Fibroblast of mammary gland (primary cell): ENCODE measurements around the gene GPATCH4.

Experiments
- DNase-seq: peaks from one replicate; pipeline ENCODE4 v3.0.0-alpha.2; 2010; ENCODE audit warnings: low read depth
- H3K4me3 ChIP-seq: 2 replicates; pipeline ENCODE4 v1.5.1; 2011; ENCODE audit warnings: low read depth, mild to moderate bottlenecking, low read length, moderate library complexity; ENCODE audit not compliant: control insufficient read depth
- CTCF ChIP-seq: conservative IDR thresholded peaks from 2 replicates; pipeline ENCODE4 v1.5.1; 2011; ENCODE audit warnings: low read depth, low read length, inconsistent platforms; ENCODE audit not compliant: control insufficient read depth, insufficient read depth

Gene GPATCH4

DNA sequence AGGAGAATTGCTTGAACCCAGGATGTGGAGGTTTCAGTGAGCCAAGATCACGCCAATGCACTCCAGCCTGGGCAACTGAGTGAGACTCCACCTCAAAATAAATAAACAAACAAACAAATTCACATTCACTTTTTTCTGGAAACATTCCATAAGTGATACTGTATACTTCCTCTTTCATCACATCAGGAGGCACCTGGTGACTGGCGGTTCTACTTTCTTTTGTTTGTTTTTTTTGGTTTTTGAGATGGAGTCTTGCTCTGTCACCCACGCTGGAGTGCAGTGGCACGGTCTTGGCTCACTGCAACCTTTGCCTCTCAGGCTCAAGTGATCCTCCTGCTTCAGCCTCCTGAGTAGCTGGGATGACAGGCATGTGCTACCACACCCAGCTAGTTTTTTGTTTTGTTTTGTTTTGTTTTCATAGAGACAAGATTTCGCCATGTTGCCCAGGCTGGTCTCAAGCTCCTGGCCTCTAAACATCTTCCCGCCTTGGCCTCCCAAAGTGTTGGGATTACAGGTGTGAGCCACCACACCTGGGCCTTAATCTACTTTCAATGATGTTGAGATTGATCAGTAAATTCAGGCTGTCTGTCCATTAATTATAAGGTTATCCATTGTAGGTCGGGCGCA lies 28.7 kb upstream of the GPATCH4 start:
- no peak overlapping the region for H3K4me3 ChIP-seq
- no peak for DNase-seq
- TF ChIP-seq CTCF = no peak

DNA sequence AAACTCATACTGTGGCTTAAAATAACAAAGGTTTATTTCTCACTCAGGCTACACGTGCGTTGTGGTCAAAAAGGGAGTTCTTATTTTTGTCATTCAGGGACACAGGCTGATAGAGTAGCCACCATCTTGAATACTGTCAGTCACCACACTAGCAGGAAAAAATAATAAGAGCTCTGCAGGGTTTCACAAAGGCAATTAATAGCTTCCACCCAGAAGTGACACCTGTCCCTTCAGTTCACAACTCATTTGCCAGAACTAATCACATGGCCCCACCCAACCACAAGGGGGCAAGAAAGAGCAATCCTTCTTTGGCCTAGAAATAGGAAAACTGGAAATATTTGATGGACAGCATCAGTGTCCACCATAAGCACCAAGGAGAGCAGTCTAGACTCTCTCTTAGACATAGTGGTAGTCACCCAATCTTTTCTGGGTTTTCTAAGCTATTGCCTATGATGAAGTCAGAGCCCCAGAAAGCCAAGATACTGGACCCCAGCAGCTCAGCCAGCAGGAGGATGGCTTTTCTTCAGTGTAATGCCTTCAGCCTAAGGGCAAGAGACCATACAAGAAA lies 26.1 kb upstream of the GPATCH4 start:
- peak; percentile 83 for TF ChIP-seq CTCF
- H3K4me3 ChIP-seq = no peak overlapping the region
- DNase-seq = peak; percentile 51

GRCh38 chr1:156626079-156626438 lies 24.8 kb upstream of the GPATCH4 start:
- no peak overlapping the region for H3K4me3 ChIP-seq
- no peak for DNase-seq
- TF ChIP-seq CTCF = no peak

DNA sequence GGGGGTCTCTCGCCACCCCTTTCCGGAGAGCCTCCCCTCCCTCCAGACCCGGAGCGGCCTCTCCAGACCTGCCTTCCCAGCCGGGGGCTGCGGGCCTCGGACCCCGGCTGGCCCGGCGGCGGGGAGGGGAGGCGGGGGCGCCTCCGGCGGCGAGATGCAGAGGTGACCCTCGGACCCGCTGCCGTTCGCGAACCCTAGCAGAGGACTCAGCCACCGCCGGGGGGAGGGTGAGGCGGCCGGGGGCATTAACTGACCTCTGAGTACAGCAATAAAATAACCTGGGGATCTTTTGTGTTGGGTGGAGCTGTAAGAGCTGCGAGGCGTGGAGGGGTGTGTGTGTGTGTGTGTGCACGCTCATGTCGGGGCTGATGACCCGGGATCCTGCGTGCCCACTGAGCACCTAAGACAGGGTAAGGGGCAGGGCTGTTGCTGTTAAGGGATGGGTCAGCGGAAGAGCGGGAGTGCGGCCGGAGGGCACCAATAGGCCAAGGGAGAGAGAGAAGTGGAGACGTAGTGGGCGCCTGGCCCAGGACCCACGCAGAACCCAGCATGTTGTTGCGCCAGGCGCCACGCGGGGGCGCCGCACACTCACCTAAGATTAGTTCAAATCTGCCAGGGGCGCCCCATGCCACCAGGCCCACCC lies 24.3 kb upstream of the GPATCH4 start:
- TF ChIP-seq CTCF = peak; percentile 71
- peak; percentile 40 for DNase-seq
- H3K4me3 ChIP-seq = no peak overlapping the region

DNA sequence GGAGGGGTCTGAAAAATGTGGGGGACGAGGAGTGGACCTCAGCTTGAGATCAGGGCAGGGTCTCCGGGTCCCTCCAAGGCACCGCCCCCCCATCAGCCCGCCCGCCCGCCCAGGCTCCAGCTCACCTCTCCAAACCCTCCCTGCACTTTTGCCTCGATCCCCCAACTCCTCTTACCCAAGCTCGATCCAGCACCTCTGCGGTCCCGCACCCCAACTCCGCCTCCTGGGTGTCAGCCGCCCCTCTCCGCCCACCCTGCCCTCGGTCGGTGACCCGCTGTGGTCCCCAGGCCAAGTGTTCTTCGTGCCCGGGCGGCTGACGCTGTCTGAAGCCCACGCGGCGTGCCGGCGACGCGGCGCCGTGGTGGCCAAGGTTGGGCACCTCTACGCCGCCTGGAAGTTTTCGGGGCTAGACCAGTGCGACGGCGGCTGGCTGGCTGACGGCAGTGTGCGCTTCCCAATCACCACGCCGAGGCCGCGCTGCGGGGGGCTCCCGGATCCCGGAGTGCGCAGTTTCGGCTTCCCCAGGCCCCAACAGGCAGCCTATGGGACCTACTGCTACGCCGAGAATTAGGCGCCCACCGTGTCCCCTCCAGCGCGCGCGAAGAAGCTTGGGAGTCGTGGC lies 23.6 kb upstream of the GPATCH4 start:
- H3K4me3 ChIP-seq = no peak overlapping the region
- DNase-seq = no peak
- no peak for TF ChIP-seq CTCF

DNA sequence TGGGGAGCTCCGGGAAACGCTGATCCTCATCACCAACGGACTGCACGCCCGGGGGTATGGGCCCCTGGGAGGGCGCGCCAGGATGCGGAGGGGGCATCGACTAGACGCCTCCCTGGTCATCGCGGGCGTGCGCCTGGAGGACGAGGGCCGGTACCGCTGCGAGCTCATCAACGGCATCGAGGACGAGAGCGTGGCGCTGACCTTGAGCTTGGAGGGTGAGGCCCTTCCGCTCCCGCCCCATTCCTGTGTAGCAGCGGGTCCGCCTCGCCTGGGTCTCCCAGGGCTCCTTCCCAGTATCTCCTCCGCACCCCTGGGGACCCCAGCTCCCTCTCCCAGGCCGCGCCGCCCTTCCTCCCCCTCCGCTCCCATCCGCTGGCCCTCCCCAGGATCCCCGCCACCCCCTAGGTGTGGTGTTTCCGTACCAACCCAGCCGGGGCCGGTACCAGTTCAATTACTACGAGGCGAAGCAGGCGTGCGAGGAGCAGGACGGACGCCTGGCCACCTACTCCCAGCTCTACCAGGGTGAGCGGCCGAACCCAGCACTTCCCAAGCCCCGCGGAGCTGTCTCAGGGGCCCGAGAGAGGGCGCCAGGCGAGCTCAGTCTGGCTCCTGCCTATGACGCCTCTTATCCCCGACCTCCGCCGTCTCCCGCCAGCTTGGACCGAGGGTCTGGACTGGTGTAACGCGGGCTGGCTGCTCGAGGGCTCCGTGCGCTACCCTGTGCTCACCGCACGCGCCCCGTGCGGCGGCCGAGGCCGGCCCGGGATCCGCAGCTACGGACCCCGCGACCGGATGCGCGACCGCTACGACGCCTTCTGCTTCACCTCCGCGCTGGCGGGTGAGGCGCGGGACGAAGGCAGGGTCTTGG lies 22.9 kb upstream of the GPATCH4 start:
- no peak overlapping the region for H3K4me3 ChIP-seq
- peak; percentile 36 for DNase-seq
- peak; percentile 31 for TF ChIP-seq CTCF
